Activated naive CD8-positive, alpha-beta T cell treated with anti-CD3 and anti-CD28 coated beads, Interleukin-2, amount 10 ng/mL, durations not matched to agents 7 days and 5 days (primary cell): ENCODE measurements around the gene SYNE3. TPM values are rescaled to one million over a fixed set of nuclear protein-coding genes. Genes with fewer than 3 reads are reported as not detected.
"Not testable (repeated sequence)": the region's sequence is repeated elsewhere in the genome, so short reads cannot be mapped to it uniquely, and the experiment has no call there.

Experiments used
- ATAC-seq: fragments of 150-1000 bp; cut with Tn5 transposase; one replicate; pipeline ENCODE4 v1.10.0; 2021; ENCODE audit warnings: low read depth, moderate library complexity
- POLR2A ChIA-PET: fragments of 350-600 bp; sonication (Branson Sonifier 250); formaldehyde crosslinking; loops from one replicate; lab custom pipeline; 2021; ENCODE audit warnings: antibody characterized with exemption; lab: Charles Lee
- DNase-seq: peaks from one replicate; pipeline ENCODE4 v3.0.0; 2021
- H3K27ac Mint-ChIP-seq: one replicate; pipeline ENCODE4 v1.8.0; 2022; ENCODE audit warnings: mild to moderate bottlenecking, mixed read lengths
- H3K27me3 Mint-ChIP-seq: one replicate; pipeline ENCODE4 v1.8.0; 2022; ENCODE audit warnings: mild to moderate bottlenecking, moderate library complexity, mixed read lengths
- H3K36me3 Mint-ChIP-seq: one replicate; pipeline ENCODE4 v1.8.0; 2021; ENCODE audit warnings: mild to moderate bottlenecking, mixed read lengths
- H3K4me1 Mint-ChIP-seq: one replicate; pipeline ENCODE4 v1.8.0; 2021; ENCODE audit warnings: mixed read lengths
- H3K4me3 Mint-ChIP-seq: one replicate; pipeline ENCODE4 v1.8.0; 2022; ENCODE audit warnings: mild to moderate bottlenecking, moderate library complexity, mixed read lengths
- H3K9me3 Mint-ChIP-seq: one replicate; pipeline ENCODE4 v1.8.0; 2021; ENCODE audit warnings: mixed read lengths
- total RNA-seq, 2 experiments: library from RNA; stranded (reverse); gene quantifications; one replicate each; pipeline ENCODE4 v1.2.3, GENCODE V29; 2021

Gene SYNE3
- total RNA-seq, 2 experiments from 2014 or later: 79.0 to 79.1 TPM

DNA sequence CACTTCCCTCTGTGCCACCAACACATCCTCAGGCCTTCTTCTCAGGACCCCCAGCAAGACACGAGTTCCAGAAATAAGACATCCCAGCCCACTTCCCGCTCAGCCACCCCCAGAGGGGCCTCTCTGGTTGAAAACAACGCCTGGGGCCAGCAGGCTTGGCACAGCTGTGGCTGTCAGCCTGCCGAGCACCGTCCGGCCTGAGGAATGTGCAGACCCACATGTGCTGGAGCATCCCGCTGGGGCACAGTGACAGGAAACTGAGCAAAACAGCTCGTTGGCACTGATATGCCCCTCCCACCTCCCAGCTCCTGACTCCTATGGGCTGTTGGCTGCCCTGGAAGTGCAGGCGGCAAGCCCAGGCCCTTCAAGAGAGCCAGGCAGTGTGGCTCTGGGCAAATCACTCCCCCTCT, 1.4 kb downstream of the SYNE3 start:
- peaks cover 24% of the 10 kb centered on the region for H3K36me3 Mint-ChIP-seq
- no peak for ATAC-seq
- POLR2A ChIA-PET: interaction anchor here (1.0 to 4.4 kb wide), 6 partner anchors 9 to 52 kb away, joined by 3 to 36 read pairs (median 8); partner anchors contain the start of gene GLRX5

DNA sequence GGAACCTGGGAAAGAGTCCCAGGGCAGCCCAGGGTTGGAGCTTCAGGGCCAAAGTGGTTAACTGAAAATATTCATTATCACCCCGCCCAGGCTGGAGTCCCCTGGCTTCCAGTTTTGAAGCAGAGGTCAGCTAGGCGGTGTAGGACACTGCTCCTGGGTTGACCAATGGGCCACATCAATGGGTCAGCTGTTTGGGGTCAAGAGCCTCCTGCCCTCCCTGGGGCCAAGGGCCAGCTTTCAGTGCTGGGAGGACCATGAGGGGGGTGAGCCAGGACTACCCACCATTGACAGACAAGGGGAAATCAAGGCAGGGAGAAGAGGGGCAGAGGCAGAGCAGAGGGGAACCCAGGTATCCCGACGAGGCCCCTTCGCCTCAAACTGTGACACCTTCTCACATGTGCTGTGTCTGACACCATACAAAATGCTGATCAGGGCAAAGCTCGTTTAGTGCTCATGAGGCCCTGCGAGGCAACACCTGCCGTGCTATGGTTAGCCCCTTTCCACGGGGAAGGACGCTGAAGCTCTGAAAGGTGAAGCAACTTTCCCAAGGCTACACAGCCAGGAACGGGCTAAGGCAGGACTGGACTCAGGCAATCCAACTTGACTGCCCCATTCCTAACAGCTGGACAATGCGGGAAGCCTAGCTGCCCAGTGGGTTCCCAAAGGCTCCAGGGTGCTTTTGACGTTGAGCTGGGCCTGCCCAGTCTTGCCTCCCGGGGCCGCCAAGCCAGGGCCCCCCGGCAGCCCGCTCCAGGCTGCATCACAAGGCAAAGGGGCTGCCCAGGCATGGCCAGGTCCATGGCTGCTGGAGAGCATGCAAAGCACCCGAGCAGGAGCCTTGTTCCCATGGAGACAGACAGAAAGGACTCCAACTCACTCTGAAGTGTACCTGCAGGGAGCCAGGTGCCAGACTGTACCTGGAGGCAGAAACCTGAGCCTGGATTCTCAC, 2.0 kb downstream of the SYNE3 start:
- no peaks in the 10 kb centered on the region for H3K9me3 Mint-ChIP-seq
- POLR2A ChIA-PET: interaction anchor here (1.0 to 4.4 kb wide), 4 partner anchors 9 to 52 kb away, joined by 3 to 36 read pairs (median 18); partner anchors contain the start of gene GLRX5
- peak overlapping the region; percentile 92 for H3K4me3 Mint-ChIP-seq
- no peaks in the 10 kb centered on the region for H3K27me3 Mint-ChIP-seq
- DNase-seq: no peak
- no peak for ATAC-seq
- peak overlapping the region; percentile 74 for H3K27ac Mint-ChIP-seq
- H3K4me1 Mint-ChIP-seq: peaks cover 54% of the 10 kb centered on the region
- H3K36me3 Mint-ChIP-seq: peaks cover 25% of the 10 kb centered on the region

More for the DNA sequence above, 1.4 kb downstream of the SYNE3 start:
- H3K4me3 Mint-ChIP-seq: peak overlapping the region; percentile 92
- peaks cover 59% of the 10 kb centered on the region for H3K4me1 Mint-ChIP-seq
- no peak for DNase-seq
- no peaks in the 10 kb centered on the region for H3K9me3 Mint-ChIP-seq
- H3K27ac Mint-ChIP-seq: peak overlapping the region; percentile 74
- H3K27me3 Mint-ChIP-seq: no peaks in the 10 kb centered on the region

DNA sequence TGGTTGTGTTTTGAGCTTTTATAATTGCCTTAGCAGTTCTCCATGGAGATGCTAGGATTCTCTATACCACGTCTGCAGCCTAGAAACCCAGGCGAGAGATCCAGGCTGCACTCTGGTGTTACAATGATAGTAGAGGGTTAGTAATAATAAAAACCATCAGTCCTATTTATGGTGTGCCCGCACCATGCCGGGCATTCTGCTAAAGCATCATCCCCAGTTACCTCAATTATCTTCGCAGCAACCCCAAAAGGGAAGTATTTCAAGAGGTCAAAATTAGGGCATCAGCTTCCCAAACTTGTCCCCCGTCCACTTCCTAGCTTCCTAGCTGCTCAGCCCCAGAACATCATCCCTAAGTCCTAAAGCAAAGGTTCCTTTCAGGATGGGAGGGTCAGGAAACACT, 3.2 kb downstream of the SYNE3 start:
- Mint-ChIP-seq H3K4me3 (peak overlapping the region; percentile 60), H3K9me3 (no peaks in the 10 kb centered on the region), H3K4me1 (peaks cover 50% of the 10 kb centered on the region), H3K27me3 (no peaks in the 10 kb centered on the region), H3K36me3 (peaks cover 28% of the 10 kb centered on the region), H3K27ac (peak overlapping the region; percentile 21)
- no peak for DNase-seq
- ATAC-seq: no peak
- POLR2A ChIA-PET: interaction anchor here (0.9 to 4.4 kb wide), 2 partner anchors 10 to 21 kb away, joined by 3 to 36 read pairs; partner anchors contain the start of gene GLRX5

DNA sequence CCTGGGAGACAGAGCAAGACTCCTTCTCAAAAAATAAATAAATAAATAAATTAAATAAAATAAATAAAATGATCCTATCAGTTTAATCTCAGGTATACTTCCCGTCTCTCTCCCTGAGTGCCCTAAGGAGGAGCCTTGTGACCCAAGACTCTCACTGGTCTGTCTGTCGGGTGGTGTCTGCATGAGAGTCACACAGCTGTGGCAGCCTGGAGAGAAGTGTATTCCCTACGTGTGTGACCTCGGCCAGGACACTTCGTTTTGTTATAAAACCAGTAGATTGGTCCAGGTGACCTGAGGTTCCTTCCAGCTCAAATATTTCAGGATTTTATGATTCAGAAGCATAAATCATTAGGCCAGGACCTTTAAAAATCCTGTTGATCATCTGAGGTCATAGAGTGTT, 4.8 kb downstream of the SYNE3 start:
- H3K4me1 Mint-ChIP-seq: peaks cover 49% of the 10 kb centered on the region
- H3K27ac Mint-ChIP-seq: no peak overlapping the region
- ATAC-seq: no peak
- POLR2A ChIA-PET: no interaction called here
- H3K27me3 Mint-ChIP-seq: no peaks in the 10 kb centered on the region
- H3K4me3 Mint-ChIP-seq: no peak overlapping the region
- no peaks in the 10 kb centered on the region for H3K9me3 Mint-ChIP-seq
- H3K36me3 Mint-ChIP-seq: peaks cover 34% of the 10 kb centered on the region
- DNase-seq: peak; percentile 6

DNA sequence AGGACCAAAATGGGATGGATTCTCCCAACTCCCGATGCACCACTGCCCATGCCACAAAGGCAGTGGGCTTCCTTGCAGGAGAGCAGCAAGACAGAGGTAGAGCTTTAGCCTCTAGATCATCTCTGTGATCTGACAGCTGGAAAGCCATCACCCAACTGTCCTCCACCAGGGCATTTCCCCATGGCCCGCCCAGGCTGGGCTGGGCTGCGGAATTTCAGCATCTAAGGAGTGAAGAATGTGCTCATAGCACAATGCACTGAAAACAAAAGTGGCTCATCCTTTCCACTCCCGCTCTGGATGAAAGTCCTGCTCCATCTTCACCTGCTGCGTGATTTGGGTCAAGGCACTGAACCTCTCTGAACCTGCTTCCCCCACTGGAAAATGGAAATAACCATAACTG, 5.6 kb downstream of the SYNE3 start:
- H3K4me1 Mint-ChIP-seq: peaks cover 54% of the 10 kb centered on the region
- H3K36me3 Mint-ChIP-seq: peaks cover 38% of the 10 kb centered on the region
- no peak overlapping the region for H3K4me3 Mint-ChIP-seq
- no peak overlapping the region for H3K27ac Mint-ChIP-seq
- DNase-seq: peak; percentile 17
- H3K9me3 Mint-ChIP-seq: no peaks in the 10 kb centered on the region
- no peaks in the 10 kb centered on the region for H3K27me3 Mint-ChIP-seq
- ATAC-seq: no peak
- POLR2A ChIA-PET: no interaction called here

DNA sequence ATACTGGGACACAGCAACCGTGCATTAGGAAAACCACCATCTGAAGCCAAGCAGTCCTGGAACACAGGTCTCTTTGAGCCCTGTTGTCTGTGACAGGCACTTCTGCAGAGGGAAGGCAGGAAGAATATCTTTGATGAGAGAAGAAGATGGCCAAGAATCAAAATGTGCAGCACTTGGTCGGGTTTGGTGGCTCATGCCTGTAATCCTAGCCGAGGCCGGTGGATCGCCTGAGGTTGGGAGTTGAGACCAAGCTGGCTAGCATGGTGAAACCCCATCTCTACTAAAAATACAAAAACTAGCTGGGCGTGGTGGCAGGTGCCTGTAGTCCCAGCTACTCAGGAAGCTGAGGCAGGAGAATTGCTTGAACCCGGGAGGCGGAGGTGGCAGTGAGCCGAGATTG, 6.1 kb downstream of the SYNE3 start:
- H3K27me3 Mint-ChIP-seq, H3K9me3 Mint-ChIP-seq, H3K4me3 Mint-ChIP-seq, POLR2A ChIA-PET, ATAC-seq: not testable (repeated sequence)
- DNase-seq: peak; percentile 0
- Mint-ChIP-seq H3K36me3 (peaks cover 39% of the 10 kb centered on the region), H3K4me1 (peaks cover 56% of the 10 kb centered on the region), H3K27ac (peak overlapping the region; percentile 65)

DNA sequence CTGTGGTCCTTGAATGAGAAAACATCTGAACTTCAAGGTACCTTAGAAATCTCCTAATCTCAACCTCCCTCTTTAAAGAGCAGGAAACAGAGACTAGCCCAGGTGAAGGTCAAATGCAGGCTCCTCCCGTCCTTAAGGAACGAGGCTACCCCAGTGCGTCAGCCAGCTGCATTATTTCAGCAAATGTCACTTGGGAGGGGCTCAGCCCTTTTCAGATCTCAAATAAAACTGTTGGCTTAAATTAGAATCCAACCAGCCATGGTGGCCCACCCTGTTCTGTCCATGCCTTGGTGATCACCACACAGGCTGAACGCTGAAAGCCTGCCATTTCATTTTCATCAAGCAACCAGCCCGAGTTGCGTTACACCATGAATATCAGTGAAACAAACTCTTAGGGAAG, 7.0 kb downstream of the SYNE3 start:
- Mint-ChIP-seq H3K4me1 (peaks cover 57% of the 10 kb centered on the region), H3K36me3 (peaks cover 37% of the 10 kb centered on the region), H3K4me3 (no peak overlapping the region), H3K9me3 (no peaks in the 10 kb centered on the region), H3K27me3 (no peaks in the 10 kb centered on the region), H3K27ac (no peak overlapping the region)
- no peak for DNase-seq
- ATAC-seq: no peak
- POLR2A ChIA-PET: interaction anchor here (2.0 to 3.1 kb wide), 2 partner anchors 13 kb away, joined by 5 to 16 read pairs; no protein-coding TSS in a partner anchor

DNA sequence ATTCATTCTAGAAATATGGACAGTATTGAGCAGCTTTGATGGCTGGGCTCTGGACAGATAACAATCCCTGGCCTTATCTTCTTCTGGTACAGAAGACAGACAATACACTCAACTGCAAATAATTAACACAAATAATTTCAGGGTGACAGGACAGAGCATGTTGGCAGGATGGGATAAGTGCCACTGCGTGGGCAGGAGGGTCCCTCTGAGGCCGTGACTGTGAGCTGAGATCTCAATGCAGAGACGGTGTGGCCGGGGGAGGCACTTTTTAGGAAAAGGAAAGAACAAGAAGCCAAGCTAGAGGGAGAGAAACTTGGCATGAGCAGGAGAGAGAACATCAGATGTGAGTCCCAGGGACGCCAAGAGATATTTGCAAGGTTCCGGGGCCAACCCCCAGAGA, 8.1 kb downstream of the SYNE3 start:
- Mint-ChIP-seq H3K4me1 (peaks cover 57% of the 10 kb centered on the region), H3K27me3 (no peaks in the 10 kb centered on the region), H3K27ac (peak overlapping the region; percentile 68), H3K36me3 (peaks cover 42% of the 10 kb centered on the region), H3K9me3 (no peaks in the 10 kb centered on the region), H3K4me3 (no peak overlapping the region)
- ATAC-seq (no peak), DNase-seq (peak; percentile 21)
- POLR2A ChIA-PET: interaction anchor here (2.0 to 3.1 kb wide), 4 partner anchors 8 to 15 kb away, joined by 5 to 16 read pairs (median 10); partner anchors contain the start of gene SYNE3

DNA sequence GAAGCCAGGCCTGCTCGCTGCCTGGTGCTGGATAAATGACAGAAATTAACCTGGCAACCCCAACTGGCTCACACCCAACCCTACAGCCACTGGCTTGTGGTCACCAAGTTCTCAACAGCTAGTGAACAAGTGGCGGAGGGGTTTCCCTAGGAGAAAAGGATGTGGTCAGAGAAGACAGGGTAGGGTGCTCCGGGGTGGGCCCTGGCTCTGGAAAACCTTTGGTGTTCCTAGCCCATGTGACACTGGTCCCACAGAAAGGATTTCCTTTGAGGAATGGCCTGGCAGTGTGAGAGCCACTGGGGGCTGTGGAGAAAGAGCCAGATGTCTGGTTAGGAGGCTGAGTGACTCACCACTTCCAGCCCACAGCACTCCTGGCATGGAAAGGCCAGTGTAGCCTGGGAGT, 8.7 kb downstream of the SYNE3 start:
- H3K4me3 Mint-ChIP-seq: peak overlapping the region; percentile 25
- peaks cover 52% of the 10 kb centered on the region for H3K4me1 Mint-ChIP-seq
- H3K36me3 Mint-ChIP-seq: peaks cover 36% of the 10 kb centered on the region
- peak; percentile 59 for ATAC-seq
- no peaks in the 10 kb centered on the region for H3K27me3 Mint-ChIP-seq
- POLR2A ChIA-PET: interaction anchor here (0.9 to 3.1 kb wide), 5 partner anchors 9 to 27 kb away, joined by 3 to 16 read pairs (median 7); partner anchors contain the start of genes GLRX5 and SYNE3
- no peak for DNase-seq
- no peaks in the 10 kb centered on the region for H3K9me3 Mint-ChIP-seq
- no peak overlapping the region for H3K27ac Mint-ChIP-seq

DNA sequence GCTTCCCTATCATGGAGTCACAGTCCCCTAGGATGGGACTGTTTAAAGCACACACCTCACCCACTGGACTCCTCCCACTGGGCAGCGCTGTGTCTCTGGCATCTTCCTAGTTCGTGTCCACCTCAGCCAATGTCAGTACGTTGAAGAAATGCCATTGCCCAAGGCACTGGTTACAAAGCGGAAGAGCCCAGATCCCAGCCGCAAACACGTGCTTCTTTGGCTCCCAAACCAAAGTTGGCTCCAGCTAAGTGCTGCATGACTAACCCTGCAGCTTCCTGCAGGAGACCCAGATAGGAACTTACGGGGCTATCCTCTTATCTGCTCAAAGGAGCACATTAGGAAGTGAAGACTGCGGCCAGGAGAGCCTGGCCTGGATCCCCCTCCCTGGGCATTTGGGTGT, 9.3 kb downstream of the SYNE3 start:
- Mint-ChIP-seq H3K27me3 (no peaks in the 10 kb centered on the region), H3K4me3 (peak overlapping the region; percentile 32), H3K4me1 (peaks cover 56% of the 10 kb centered on the region), H3K9me3 (no peaks in the 10 kb centered on the region), H3K36me3 (peaks cover 38% of the 10 kb centered on the region), H3K27ac (peak overlapping the region; percentile 48)
- DNase-seq (no peak), ATAC-seq (no peak)
- POLR2A ChIA-PET: interaction anchor here (0.9 to 3.1 kb wide), 4 partner anchors 9 to 27 kb away, joined by 3 to 16 read pairs (median 10); partner anchors contain the start of genes GLRX5 and SYNE3

DNA sequence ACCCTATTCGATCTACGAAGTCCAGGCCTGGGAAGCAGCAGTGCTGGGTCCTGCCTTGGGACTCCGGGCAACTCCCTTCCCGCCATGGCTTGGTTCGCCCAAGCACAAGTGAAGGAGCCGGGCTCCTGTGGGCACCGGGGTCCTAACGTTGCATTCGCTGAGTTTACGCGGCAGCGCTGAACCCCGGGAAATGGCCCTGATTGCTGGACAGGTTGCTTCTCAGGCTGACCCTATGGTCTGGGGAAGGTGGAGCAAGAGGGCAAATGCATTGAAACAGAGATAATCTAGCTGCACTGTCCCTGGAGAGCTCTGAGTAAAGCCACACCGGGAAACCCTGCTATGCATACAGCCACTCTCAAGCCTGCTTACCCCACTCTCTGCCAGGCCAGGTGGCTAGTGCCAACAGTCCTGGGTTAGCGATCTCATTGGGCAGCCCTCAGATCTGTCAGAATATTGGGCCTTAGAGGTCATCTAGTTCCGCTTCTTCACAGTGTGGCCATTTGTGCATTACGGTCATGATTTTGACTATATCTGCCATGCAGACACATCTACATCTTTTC, 11.3 kb downstream of the SYNE3 start:
- peak overlapping the region; percentile 45 for H3K27ac Mint-ChIP-seq
- H3K9me3 Mint-ChIP-seq: no peaks in the 10 kb centered on the region
- DNase-seq (no peak), ATAC-seq (no peak)
- POLR2A ChIA-PET: interaction anchor here (1.3 to 1.9 kb wide), 4 partner anchors 10 to 19 kb away, joined by 3 to 7 read pairs (median 4); partner anchors contain the start of gene SYNE3
- peaks cover 36% of the 10 kb centered on the region for H3K36me3 Mint-ChIP-seq
- H3K4me3 Mint-ChIP-seq: no peak overlapping the region
- peaks cover 53% of the 10 kb centered on the region for H3K4me1 Mint-ChIP-seq
- no peaks in the 10 kb centered on the region for H3K27me3 Mint-ChIP-seq

DNA sequence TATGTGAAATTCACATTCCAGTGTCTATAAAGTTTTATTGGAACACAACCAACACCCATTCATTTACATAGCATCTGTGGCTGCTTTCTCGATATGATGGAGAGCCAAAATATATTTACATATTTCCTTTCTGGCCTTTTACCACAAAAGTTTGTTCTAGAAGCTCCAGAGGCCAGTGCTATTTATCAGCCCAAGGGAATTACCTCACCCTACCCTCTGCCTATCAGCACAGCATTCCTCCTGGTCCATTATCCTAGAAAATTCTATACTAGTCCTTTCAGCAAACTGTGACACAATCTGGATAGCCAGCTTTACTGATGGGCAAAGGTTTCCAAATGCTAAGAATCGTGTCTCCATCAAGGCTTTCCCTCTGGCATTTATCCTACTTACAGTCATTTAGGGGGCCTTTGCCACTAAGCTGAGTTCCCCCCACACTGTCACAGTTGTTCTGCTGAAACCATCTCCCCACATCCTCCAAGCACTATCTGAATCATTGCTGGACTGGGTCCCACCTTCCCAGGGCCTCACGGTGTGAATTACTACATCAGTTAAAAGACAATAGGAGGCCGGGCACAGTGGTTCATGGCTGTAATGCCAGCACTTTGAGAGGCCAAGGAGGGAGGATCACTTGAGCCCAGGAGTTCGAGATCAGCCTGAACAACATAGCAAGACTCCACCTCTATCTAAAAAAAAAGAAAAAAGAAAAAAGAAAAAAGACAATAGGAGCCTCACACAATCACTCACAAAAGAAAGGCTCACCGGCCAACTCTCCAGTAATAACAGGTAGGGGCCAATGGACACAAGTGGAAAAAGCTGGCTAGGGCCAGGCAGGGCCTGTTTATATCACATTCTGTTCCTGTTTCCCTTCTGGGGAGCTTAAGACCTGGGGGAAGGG, 12.1 kb downstream of the SYNE3 start:
- peaks cover 35% of the 10 kb centered on the region for H3K36me3 Mint-ChIP-seq

More for the DNA sequence above, 12.1 kb downstream of the SYNE3 start:
- ATAC-seq: peak; percentile 55
- POLR2A ChIA-PET: interaction anchor here (1.3 to 1.9 kb wide), 2 partner anchors 11 to 19 kb away, joined by 3 to 4 read pairs; no protein-coding TSS in a partner anchor
- Mint-ChIP-seq H3K9me3 (no peaks in the 10 kb centered on the region), H3K4me3 (no peak overlapping the region), H3K4me1 (peaks cover 53% of the 10 kb centered on the region), H3K27me3 (no peaks in the 10 kb centered on the region), H3K27ac (peak overlapping the region; percentile 62)
- DNase-seq: no peak
